Activated naive CD8-positive, alpha-beta T cell treated with anti-CD3 and anti-CD28 coated beads for 36 hours (primary cell): ENCODE measurements around the gene ATG9B. TPM values are rescaled to one million over a fixed set of nuclear protein-coding genes. Genes with fewer than 3 reads are reported as not detected.

Experiments used
- DNase-seq: peaks from one replicate; pipeline ENCODE4 v3.0.0; 2021
- H3K27ac Mint-ChIP-seq: one replicate; pipeline ENCODE4 v1.8.0; 2022; ENCODE audit warnings: mild to moderate bottlenecking, moderate library complexity, mixed read lengths
- H3K27me3 Mint-ChIP-seq: one replicate; pipeline ENCODE4 v1.8.0; 2022; ENCODE audit warnings: mild to moderate bottlenecking, mixed read lengths
- H3K36me3 Mint-ChIP-seq: one replicate; pipeline ENCODE4 v1.8.0; 2021; ENCODE audit warnings: mild to moderate bottlenecking, mixed read lengths
- H3K4me1 Mint-ChIP-seq: one replicate; pipeline ENCODE4 v1.8.0; 2021; ENCODE audit warnings: mixed read lengths
- H3K4me3 Mint-ChIP-seq: one replicate; pipeline ENCODE4 v1.8.0; 2022; ENCODE audit warnings: mild to moderate bottlenecking, moderate library complexity, mixed read lengths
- H3K9me3 Mint-ChIP-seq: one replicate; pipeline ENCODE4 v1.8.0; 2022; ENCODE audit warnings: mixed read lengths
- total RNA-seq, 2 experiments: library from RNA; stranded (reverse); gene quantifications; one replicate each; pipeline ENCODE4 v1.2.3, GENCODE V29; 2021

ATG9B gene
- total RNA-seq, 2 experiments from 2014 or later, result 12.3 TPM

DNA sequence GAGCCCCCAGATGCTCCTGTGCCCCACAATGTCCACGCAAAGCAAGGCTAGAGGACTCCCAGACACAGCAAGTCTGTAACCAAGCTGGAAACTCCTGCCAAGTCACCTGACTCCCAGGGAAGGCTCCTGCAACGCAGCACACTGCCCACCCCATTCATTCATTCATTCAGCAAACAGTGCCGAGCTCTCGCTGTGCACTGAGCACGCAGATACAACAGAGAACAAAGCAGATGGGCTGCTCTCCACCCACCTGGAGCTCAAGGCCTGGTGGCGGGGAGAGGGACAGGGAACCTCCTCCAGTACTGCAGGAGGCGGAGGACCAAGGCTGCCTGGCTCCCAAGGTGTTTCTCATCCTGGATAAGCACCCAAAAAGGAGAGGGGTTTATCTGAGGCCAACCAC is 54.8 kb downstream of the ATG9B start:
- Mint-ChIP-seq H3K27ac (no peak overlapping the region), H3K9me3 (no peaks in the 10 kb centered on the region), H3K36me3 (no peaks in the 10 kb centered on the region), H3K4me1 (peaks cover 6% of the 10 kb centered on the region), H3K27me3 (no peaks in the 10 kb centered on the region), H3K4me3 (no peak overlapping the region)
- DNase-seq, result no peak

DNA sequence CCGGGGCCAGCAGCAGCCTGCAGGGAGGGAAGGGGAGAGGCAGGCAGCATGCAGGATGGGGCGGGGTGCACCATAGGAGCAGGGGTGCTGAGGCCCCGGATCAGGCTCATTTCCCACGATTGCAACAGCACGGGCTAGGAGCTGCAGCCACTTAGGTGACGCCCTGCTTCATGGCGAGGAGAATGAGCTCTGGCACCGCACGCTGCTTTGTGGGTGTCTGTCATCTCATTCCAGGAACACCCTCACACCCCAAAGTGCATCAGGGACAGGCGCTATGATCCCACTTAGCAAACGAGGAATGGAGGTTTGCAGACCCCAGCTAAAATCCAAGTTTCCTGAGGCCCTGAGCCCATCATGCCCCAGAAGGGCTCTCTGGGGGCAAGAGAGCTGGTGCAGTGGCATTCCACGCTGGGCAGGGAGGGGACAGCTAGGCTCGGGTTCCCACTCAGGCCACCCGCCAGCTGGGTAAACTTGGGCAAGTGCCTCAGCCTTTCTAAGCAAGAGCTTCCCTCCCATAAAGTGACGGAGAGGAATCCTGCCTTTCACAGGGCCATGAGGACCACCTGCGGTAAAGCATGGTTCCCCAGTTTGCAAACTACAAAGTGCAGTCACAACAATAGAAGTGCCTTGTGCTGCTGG is 55.4 kb downstream of the ATG9B start:
- no peaks in the 10 kb centered on the region for H3K27me3 Mint-ChIP-seq
- peaks cover 2% of the 10 kb centered on the region for H3K4me1 Mint-ChIP-seq
- no peak for DNase-seq
- no peaks in the 10 kb centered on the region for H3K9me3 Mint-ChIP-seq
- H3K4me3 Mint-ChIP-seq, result no peak overlapping the region
- H3K27ac Mint-ChIP-seq, result no peak overlapping the region
- no peaks in the 10 kb centered on the region for H3K36me3 Mint-ChIP-seq

DNA sequence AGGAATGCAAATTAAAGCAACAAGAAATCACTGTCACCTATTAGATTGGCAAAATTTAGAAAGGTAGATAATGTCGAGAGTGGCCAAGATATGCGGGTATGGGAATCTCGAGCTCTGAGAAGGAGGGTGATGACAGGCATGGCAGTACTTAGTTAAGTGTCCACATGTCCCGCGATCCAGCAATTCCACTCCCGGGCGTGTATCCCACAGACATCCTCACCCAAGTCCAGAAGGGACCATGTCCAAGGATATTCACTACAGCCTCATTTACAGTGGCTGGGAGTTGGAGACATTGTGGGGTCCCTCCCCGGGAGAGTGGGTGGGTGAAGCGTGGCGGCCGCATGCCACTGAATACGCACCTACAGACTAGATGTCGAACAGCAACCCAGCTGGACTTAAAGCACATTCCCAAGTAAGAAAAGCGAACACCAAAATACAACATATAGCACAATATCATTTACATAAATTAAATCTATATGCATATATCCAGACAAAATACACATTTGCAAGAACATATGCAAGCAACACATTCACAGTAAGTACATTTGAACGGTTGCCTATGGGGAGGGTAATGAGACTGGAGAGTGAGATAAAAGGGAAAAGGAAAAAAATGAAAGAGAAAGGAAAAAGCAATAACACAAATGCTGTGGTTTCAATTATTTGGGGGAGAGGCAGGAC is 56.1 kb downstream of the ATG9B start:
- no peak overlapping the region for H3K27ac Mint-ChIP-seq
- no peak overlapping the region for H3K4me3 Mint-ChIP-seq
- H3K27me3 Mint-ChIP-seq, result no peaks in the 10 kb centered on the region
- H3K9me3 Mint-ChIP-seq, result no peaks in the 10 kb centered on the region
- H3K4me1 Mint-ChIP-seq, result peaks cover 2% of the 10 kb centered on the region
- DNase-seq, result no peak
- H3K36me3 Mint-ChIP-seq, result no peaks in the 10 kb centered on the region

DNA sequence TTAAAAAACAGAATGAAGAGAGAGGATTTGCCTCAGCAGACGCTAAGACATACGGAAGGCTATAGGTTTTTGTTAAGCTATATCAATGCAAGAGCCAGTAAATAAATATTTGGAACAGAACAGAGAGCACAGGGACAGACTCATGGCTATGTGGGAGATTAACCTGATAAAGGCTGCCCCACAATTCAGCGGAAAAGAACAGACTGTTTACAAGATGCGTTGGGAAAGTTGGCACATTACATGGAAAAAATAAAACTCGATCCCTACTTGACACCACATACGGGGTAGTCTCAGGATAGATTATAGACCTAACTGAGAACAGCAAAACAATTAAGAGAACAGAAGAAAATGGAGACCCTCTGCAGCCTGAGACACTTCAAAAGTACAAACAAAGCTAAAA is 56.9 kb downstream of the ATG9B start:
- H3K36me3 Mint-ChIP-seq, result no peaks in the 10 kb centered on the region

DNA sequence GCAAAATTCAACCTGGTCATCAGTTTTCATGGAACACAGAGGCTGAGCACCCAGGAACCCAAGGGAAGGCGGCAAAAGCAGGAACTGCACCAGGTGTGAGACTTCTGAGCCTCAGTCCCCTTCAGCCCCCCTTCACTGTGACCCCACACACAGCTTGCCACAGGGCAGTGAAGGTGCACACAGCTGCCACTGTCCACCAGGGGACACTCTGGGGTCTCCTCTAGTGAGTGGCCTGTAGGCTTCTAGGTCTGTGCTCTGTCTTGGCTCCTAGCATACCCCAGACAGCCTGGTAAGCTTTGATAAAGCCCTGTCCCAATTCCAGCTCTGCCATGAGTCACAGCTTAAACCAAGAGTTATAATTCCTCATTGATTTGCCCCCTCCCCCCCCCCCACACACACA is 58.3 kb downstream of the ATG9B start:
- H3K4me3 Mint-ChIP-seq, result no peak overlapping the region
- no peak overlapping the region for H3K27ac Mint-ChIP-seq
- peaks cover 4% of the 10 kb centered on the region for H3K4me1 Mint-ChIP-seq
- no peaks in the 10 kb centered on the region for H3K9me3 Mint-ChIP-seq
- H3K36me3 Mint-ChIP-seq, result no peaks in the 10 kb centered on the region
- H3K27me3 Mint-ChIP-seq, result peaks cover 8% of the 10 kb centered on the region
- DNase-seq, result no peak

More for the DNA sequence above, 56.9 kb downstream of the ATG9B start:
- DNase-seq, result no peak
- Mint-ChIP-seq H3K9me3 (no peaks in the 10 kb centered on the region), H3K4me3 (no peak overlapping the region), H3K27me3 (peaks cover 4% of the 10 kb centered on the region), H3K4me1 (peaks cover 4% of the 10 kb centered on the region), H3K27ac (no peak overlapping the region)

DNA sequence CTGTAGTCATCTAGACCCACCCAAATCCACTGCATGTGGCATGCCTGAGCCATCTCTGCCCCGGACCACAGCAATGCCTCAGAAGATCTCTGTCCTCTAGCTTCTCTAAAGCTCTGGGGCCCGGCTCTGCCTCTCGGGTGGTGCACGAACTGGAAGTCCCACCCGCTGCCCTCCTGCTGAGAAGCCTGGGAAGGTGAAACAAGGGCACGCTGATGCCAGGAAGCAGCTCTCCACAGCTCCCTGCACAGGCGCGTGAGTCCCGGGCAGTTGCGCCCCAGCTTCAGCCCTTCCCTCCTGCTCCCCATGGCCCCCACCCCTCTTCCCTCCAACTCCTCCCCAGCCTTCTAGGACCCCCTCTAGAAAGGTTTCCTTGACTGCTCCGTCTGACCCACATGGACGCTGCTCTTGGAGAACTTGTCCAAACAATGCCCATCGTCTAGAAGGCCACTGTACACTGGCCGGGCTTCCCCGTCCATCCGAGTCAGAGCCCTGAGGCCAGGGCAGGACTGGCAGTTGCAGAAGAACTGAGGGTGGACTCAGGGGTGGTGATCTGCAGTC is 58.9 kb downstream of the ATG9B start:
- H3K9me3 Mint-ChIP-seq, result no peaks in the 10 kb centered on the region
- H3K4me3 Mint-ChIP-seq, result no peak overlapping the region
- no peaks in the 10 kb centered on the region for H3K36me3 Mint-ChIP-seq
- DNase-seq, result no peak
- no peak overlapping the region for H3K27ac Mint-ChIP-seq
- H3K27me3 Mint-ChIP-seq, result peaks cover 10% of the 10 kb centered on the region
- peaks cover 4% of the 10 kb centered on the region for H3K4me1 Mint-ChIP-seq

Other genes with a start within 250 kb of the ATG9B start
- not detected for gene TMEM176B, start 224.1 kb downstream of the ATG9B start, total RNA-seq
- not detected for gene TMEM176A, start 223.7 kb downstream of the ATG9B start, total RNA-seq
- gene AOC1, start 172.0 kb downstream of the ATG9B start, total RNA-seq, result not detected
- gene KCNH2, start 46.2 kb downstream of the ATG9B start, total RNA-seq, result under 1 TPM; 0.22 to 0.45 TPM
- gene NOS3, start 33.5 kb downstream of the ATG9B start, total RNA-seq, result 1 to 10 TPM; 5.8 to 6.1 TPM
- gene ABCB8, start 4.0 kb upstream of the ATG9B start, total RNA-seq, result 10 to 100 TPM; 34.3 to 37.6 TPM
- gene ASIC3, start 24.0 kb upstream of the ATG9B start, total RNA-seq, result 1 to 10 TPM; 2.7 to 3.2 TPM
- gene CDK5, start 33.4 kb upstream of the ATG9B start, total RNA-seq, result 10 to 100 TPM; 13.3 to 16.0 TPM
- gene SLC4A2, start 35.1 kb upstream of the ATG9B start, total RNA-seq, result 10 to 100 TPM; 66.5 to 69.1 TPM
- 10 to 100 TPM; 65.9 to 68.7 TPM for gene FASTK, start 56.3 kb upstream of the ATG9B start, total RNA-seq
- 10 to 100 TPM; 59.2 to 59.3 TPM for gene TMUB1, start 59.0 kb upstream of the ATG9B start, total RNA-seq
- gene AGAP3, start 62.0 kb upstream of the ATG9B start, total RNA-seq, result 10 to 100 TPM; 24.8 to 25.3 TPM
- not detected for gene GBX1, start 143.2 kb upstream of the ATG9B start, total RNA-seq
- not detected for gene ASB10, start 162.8 kb upstream of the ATG9B start, total RNA-seq
- gene H2BK1, start 186.0 kb upstream of the ATG9B start, total RNA-seq, result not detected
- 10 to 100 TPM; 85.2 to 87.5 TPM for gene ABCF2, start 202.7 kb upstream of the ATG9B start, total RNA-seq
- 10 to 100 TPM; 24.5 to 25.1 TPM for gene CHPF2, start 208.0 kb upstream of the ATG9B start, total RNA-seq
- gene SMARCD3, start 224.2 kb upstream of the ATG9B start, total RNA-seq, result 1 to 10 TPM; 4.1 to 4.3 TPM